ENCODE results near the gene POLR3A.
"Not testable (repeated sequence)": the region's sequence is repeated elsewhere in the genome, so short reads cannot be mapped to it uniquely, and the experiment has no call there.

Gene POLR3A

GRCh38 chr10:78000956-78001472 lies 28.3 kb downstream of the POLR3A start:
- TF ChIP-seq CTCF (IDR thresholded peaks at IDR 0.05; ENCODE audit: unreplicated experiment in 3 of 3): no peak
- H3K4me3 Mint-ChIP-seq: no peak overlapping the region
- H3K27ac Mint-ChIP-seq: peak overlapping the region in 1 of 3 experiments; percentile 7
- H3K9me3 Mint-ChIP-seq: no peaks in the 10 kb centered on the region
- H3K4me1 Mint-ChIP-seq: no peaks in the 10 kb centered on the region
- peaks cover 82% of the 10 kb centered on the region for H3K36me3 Mint-ChIP-seq (ENCODE audit: low read depth)
- no peaks in the 10 kb centered on the region for H3K27me3 Mint-ChIP-seq (ENCODE audit: low read depth)

GRCh38 chr10:78000206-78000605 lies 29.1 kb downstream of the POLR3A start:
- Mint-ChIP-seq H3K27ac (no peak overlapping the region), H3K9me3 (no peaks in the 10 kb centered on the region), H3K4me3 (no peak overlapping the region), H3K27me3 (ENCODE audit: low read depth) (no peaks in the 10 kb centered on the region), H3K36me3 (ENCODE audit: low read depth) (peaks cover 82% of the 10 kb centered on the region), H3K4me1 (no peaks in the 10 kb centered on the region)
- TF ChIP-seq CTCF (IDR thresholded peaks at IDR 0.05; ENCODE audit: unreplicated experiment in 3 of 3): no peak

- H3K27me3 Mint-ChIP-seq (ENCODE audit: low read depth); H3K9me3 Mint-ChIP-seq; H3K4me3 Mint-ChIP-seq; H3K27ac Mint-ChIP-seq; H3K4me1 Mint-ChIP-seq: not testable (repeated sequence)
- H3K36me3 Mint-ChIP-seq (ENCODE audit: low read depth): peaks cover 79% of the 10 kb centered on the region
These were observed 30.5 kb downstream of the POLR3A start for GRCh38 chr10:77998780-77999179.

- peaks cover 76% of the 10 kb centered on the region for H3K36me3 Mint-ChIP-seq (ENCODE audit: low read depth)
- peaks cover 4% of the 10 kb centered on the region for H3K9me3 Mint-ChIP-seq
- H3K4me1 Mint-ChIP-seq: no peaks in the 10 kb centered on the region
- TF ChIP-seq CTCF (IDR thresholded peaks at IDR 0.05; ENCODE audit: unreplicated experiment in 3 of 3): no peak
- H3K4me3 Mint-ChIP-seq: no peak overlapping the region
- H3K27me3 Mint-ChIP-seq (ENCODE audit: low read depth): no peaks in the 10 kb centered on the region
- peak overlapping the region in 2 of 3 experiments; percentile 2 to 9 for H3K27ac Mint-ChIP-seq
These were observed 35.7 kb downstream of the POLR3A start for GRCh38 chr10:77993620-77994019.

GRCh38 chr10:77989081-77989724 lies 40.1 kb downstream of the POLR3A start:
- Mint-ChIP-seq H3K27ac (no peak overlapping the region), H3K4me3 (no peak overlapping the region), H3K4me1 (no peaks in the 10 kb centered on the region), H3K9me3 (peaks cover 3% of the 10 kb centered on the region), H3K36me3 (ENCODE audit: low read depth) (peaks cover 74% of the 10 kb centered on the region), H3K27me3 (ENCODE audit: low read depth) (no peaks in the 10 kb centered on the region)
- TF ChIP-seq CTCF (IDR thresholded peaks at IDR 0.05; ENCODE audit: unreplicated experiment in 3 of 3): no peak

GRCh38 chr10:77987671-77988255 lies 41.6 kb downstream of the POLR3A start:
- Mint-ChIP-seq H3K9me3 (no peaks in the 10 kb centered on the region), H3K27ac (no peak overlapping the region), H3K4me3 (no peak overlapping the region), H3K4me1 (no peaks in the 10 kb centered on the region), H3K36me3 (ENCODE audit: low read depth) (peaks cover 74% of the 10 kb centered on the region), H3K27me3 (ENCODE audit: low read depth) (no peaks in the 10 kb centered on the region)
- TF ChIP-seq CTCF (IDR thresholded peaks at IDR 0.05; ENCODE audit: unreplicated experiment in 3 of 3): no peak

Data from nephron (organoid).